Nephron (organoid): ENCODE measurements around the gene ZNF888.
A peak's percentile ranks its signal among the peaks of the same experiment; 100 is the strongest.
"Not testable (repeated sequence)": the region's sequence is repeated elsewhere in the genome, so short reads cannot be mapped to it uniquely, and the experiment has no call there.

Source experiments
- H3K27ac Mint-ChIP-seq, 3 experiments: 2 replicates each; pipeline ENCODE4 v1.8.0; 2020; ENCODE audit warnings: mixed read lengths in 3 of 3, mild to moderate bottlenecking in 2 of 3, moderate library complexity in 1 of 3
- H3K27me3 Mint-ChIP-seq: 2 replicates; pipeline ENCODE4 v1.8.0; 2021; ENCODE audit warnings: low read depth, mild to moderate bottlenecking, moderate library complexity, mixed read lengths
- H3K36me3 Mint-ChIP-seq: 2 replicates; pipeline ENCODE4 v1.8.0; 2020; ENCODE audit warnings: low read depth, mixed read lengths
- H3K4me1 Mint-ChIP-seq: 2 replicates; pipeline ENCODE4 v1.8.0; 2020; ENCODE audit warnings: mixed read lengths
- H3K4me3 Mint-ChIP-seq, 3 experiments: 2 replicates each; pipeline ENCODE4 v1.8.0; 2020; ENCODE audit warnings: mild to moderate bottlenecking in 3 of 3, mixed read lengths in 3 of 3, moderate library complexity in 2 of 3
- H3K9me3 Mint-ChIP-seq: 2 replicates; pipeline ENCODE4 v1.8.0; 2020; ENCODE audit warnings: mixed read lengths
- CTCF ChIP-seq, 3 experiments: fragments of 200-600 bp; sonication (generic); IDR thresholded peaks; one replicate each; pipeline ENCODE4 v1.5.0; 2021; ENCODE audit warnings: antibody characterized with exemption in 3 of 3; ENCODE audit not compliant: unreplicated experiment in 3 of 3

ZNF888 gene

DNA sequence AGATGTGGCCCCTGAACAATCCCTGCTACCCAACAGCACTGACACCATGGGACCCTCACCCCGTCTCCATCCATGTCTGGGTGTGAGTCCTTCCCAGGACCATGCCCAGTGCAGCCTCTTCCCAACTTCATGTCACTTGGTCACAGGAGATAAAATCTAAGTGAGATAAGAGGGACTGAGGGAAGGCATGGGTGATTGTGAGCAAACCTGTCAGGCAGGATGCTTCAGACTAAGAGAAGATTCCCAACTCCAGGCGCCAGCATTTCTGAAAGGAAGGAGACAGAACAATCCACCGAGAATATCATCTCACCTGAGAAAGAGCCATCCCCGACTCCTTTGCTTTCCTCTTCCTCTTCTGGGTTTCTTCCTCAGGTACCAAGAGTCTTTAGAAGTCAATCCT, 33.3 kb downstream of the ZNF888 start:
- Mint-ChIP-seq H3K9me3 (peaks cover 4% of the 10 kb centered on the region), H3K27me3 (no peaks in the 10 kb centered on the region), H3K4me1 (peaks cover 3% of the 10 kb centered on the region), H3K4me3 (no peak overlapping the region), H3K36me3 (peaks cover 77% of the 10 kb centered on the region), H3K27ac (no peak overlapping the region)
- TF ChIP-seq CTCF (IDR thresholded peaks at IDR 0.05; ENCODE audit: unreplicated experiment in 3 of 3), result no peak

DNA sequence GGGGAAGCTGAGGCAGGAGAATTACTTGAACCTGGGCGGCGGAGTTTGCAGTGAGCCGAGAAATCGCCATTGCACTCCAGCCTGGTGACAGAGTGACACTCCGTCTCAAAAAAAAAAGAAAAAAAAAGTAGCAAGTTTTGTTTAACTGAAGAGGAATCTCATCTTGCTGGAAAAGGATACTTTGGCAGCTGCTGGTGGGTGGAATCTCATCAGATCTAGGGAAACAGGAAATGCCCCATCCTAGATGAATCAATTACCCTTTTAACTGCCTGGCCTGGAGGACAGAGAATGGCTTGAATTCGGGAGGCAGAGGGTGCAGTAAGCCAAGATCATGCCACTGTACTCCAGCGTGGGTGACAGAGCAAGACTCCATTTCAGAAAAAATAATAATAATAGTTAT, 34.2 kb downstream of the ZNF888 start:
- peaks cover 8% of the 10 kb centered on the region for H3K9me3 Mint-ChIP-seq
- H3K4me1 Mint-ChIP-seq, result no peaks in the 10 kb centered on the region
- no peaks in the 10 kb centered on the region for H3K27me3 Mint-ChIP-seq
- H3K36me3 Mint-ChIP-seq, result peaks cover 81% of the 10 kb centered on the region
- no peak overlapping the region for H3K4me3 Mint-ChIP-seq
- no peak for TF ChIP-seq CTCF (IDR thresholded peaks at IDR 0.05; ENCODE audit: unreplicated experiment in 3 of 3)
- H3K27ac Mint-ChIP-seq, result no peak overlapping the region

- Mint-ChIP-seq H3K27ac (no peak overlapping the region), H3K4me1 (no peaks in the 10 kb centered on the region), H3K36me3 (peaks cover 90% of the 10 kb centered on the region), H3K9me3 (peaks cover 45% of the 10 kb centered on the region), H3K4me3 (no peak overlapping the region), H3K27me3 (no peaks in the 10 kb centered on the region)
- no peak for TF ChIP-seq CTCF (IDR thresholded peaks at IDR 0.05; ENCODE audit: unreplicated experiment in 3 of 3)
These were observed 42.3 kb downstream of the ZNF888 start for GRCh38 chr19:52880895-52881389.

- peaks cover 29% of the 10 kb centered on the region for H3K36me3 Mint-ChIP-seq
- H3K27ac Mint-ChIP-seq, H3K4me1 Mint-ChIP-seq, H3K4me3 Mint-ChIP-seq, H3K27me3 Mint-ChIP-seq, H3K9me3 Mint-ChIP-seq: not testable (repeated sequence)
These were observed 50.2 kb downstream of the ZNF888 start for GRCh38 chr19:52872996-52873395.

DNA sequence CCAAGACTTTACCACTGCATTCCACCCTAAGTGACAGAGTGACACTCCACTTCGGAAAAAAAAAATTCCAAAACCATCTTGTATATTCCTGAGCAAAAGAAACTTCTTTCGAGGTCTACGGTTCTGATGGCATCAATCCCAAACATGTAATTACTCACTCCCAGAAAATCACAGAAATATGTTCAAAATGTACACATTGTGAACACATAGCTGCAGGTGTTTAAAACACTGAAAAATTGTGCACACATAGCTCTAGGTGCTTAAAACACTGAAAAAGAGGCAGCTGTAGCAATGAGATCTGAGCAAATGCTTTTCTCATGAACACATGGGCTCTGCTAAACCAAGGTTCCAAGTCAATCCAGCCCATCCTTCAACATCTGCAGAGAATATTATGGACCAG, 51.8 kb downstream of the ZNF888 start:
- H3K4me3 Mint-ChIP-seq, result no peak overlapping the region
- H3K36me3 Mint-ChIP-seq, result peaks cover 21% of the 10 kb centered on the region
- no peak overlapping the region for H3K27ac Mint-ChIP-seq

GRCh38 chr19:52868031-52868430, 55.2 kb downstream of the ZNF888 start:
- not testable (repeated sequence) for H3K9me3 Mint-ChIP-seq, H3K27ac Mint-ChIP-seq

More for the DNA sequence above, 51.8 kb downstream of the ZNF888 start:
- no peak for TF ChIP-seq CTCF (IDR thresholded peaks at IDR 0.05; ENCODE audit: unreplicated experiment in 3 of 3)
- Mint-ChIP-seq H3K27me3 (no peaks in the 10 kb centered on the region), H3K4me1 (no peaks in the 10 kb centered on the region), H3K9me3 (no peaks in the 10 kb centered on the region)

DNA sequence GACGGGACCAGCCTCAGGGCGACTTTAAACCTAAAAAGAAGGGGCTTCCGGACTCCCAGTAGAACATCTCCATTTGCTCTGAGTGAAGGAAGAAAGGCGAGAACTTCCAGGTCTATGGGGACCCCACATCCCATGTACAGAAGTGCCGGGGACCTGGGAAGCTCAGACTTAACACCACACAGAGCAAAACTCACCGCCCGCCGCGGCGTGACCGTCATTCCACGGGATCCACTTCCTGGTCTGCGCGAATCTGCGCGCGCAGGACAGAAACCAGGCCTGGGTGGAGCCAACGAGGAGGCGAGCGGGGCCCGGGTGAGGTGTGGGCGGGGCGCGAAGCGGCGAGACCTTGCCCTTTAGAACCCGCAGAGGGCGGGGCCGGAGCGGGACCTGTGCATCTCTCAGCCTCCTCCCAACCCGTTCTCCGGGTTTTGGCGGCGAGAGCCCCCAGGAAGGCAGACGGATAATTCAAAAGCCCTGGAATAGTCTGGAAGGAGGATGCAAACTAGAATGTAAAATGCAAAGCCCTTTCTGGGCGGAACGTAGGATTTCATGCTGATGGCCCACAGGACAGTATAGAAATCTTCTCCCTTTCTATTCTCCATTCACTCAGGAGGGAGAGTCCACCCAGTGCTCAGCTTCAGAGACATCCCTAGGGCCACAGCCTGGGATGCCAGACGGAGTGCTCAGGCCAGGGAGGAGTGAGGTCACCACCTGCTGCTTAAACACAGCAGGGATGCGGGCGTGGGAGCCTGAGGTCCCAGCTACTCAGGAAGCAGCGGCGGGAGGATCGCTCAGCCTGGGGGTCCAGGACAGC, 65.6 kb downstream of the ZNF888 start, which contains the start of gene ZNF468:
Gene ZNF468, minus strand, starts transcription at position 242 of the 814 bp plus-strand sequence. CDS start 3,347 bp downstream, outside the sequence.
- H3K27ac Mint-ChIP-seq, result peak within 1 kb of the TSS; percentile 82 to 93 (median 91)
- not testable (repeated sequence) for H3K27me3 Mint-ChIP-seq, H3K9me3 Mint-ChIP-seq
- H3K4me1 Mint-ChIP-seq, result peaks cover 22% of the 10 kb centered on the region
- peak within 1 kb of the TSS; percentile 93 to 97 (median 96) for H3K4me3 Mint-ChIP-seq
- peaks cover 17% of the 10 kb centered on the region for H3K36me3 Mint-ChIP-seq

More at GRCh38 chr19:52868031-52868430, 55.2 kb downstream of the ZNF888 start:
- H3K36me3 Mint-ChIP-seq, H3K4me3 Mint-ChIP-seq, H3K27me3 Mint-ChIP-seq, H3K4me1 Mint-ChIP-seq: not testable (repeated sequence)

DNA sequence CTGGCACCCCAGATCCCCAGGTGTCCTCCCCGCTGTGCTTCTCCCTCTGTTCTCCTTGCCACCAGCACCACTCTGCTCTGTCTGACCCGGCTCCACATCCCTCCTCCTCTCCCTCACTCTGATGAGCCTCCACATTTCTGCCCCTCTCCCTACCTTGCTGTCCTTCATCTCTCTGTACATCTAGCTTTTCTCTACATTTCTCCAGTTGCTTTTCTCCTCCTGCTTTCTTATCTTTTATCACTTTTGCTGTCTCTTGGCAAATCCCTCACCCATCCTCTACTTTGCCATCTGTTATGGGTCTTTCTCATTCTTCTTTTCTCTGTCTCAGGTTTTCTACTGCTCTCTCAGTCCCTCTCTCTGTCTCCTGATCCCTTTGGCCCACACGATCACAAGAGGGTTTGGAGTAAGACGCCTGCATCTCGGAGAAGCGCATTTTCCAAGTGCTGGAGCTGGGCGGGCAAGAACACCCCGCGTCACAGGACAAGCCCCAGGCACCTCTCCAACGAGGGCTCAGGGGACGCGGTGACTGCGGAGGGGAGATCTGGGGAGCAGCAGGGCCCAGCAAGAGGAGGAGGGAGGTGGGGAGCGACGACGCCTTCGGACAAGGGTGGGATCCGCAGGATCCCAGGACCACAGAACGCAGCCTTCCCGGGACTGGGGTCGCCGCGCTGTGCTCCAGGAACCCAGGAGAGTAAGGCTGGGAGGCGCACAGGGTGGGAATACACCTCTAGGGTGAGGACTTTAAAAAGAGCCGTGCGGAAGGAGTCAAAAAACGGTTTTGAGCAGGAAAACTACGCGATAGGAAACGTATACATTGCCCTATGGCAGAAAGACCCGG, 66.5 kb downstream of the ZNF888 start:
- H3K27ac Mint-ChIP-seq, result peak overlapping the region; percentile 82 to 93 (median 91)
- peaks cover 22% of the 10 kb centered on the region for H3K4me1 Mint-ChIP-seq
- H3K4me3 Mint-ChIP-seq, result peak overlapping the region; percentile 93 to 97 (median 96)
- not testable (repeated sequence) for H3K9me3 Mint-ChIP-seq, H3K27me3 Mint-ChIP-seq
- peaks cover 21% of the 10 kb centered on the region for H3K36me3 Mint-ChIP-seq
